ENCODE data around the gene EFNA2.

The EFNA2 gene

GRCh38 chr19:1285737-1286360 lies at the start of gene EFNA2:
EFNA2 (plus strand) TSS chr19:1285873; CDS start chr19:1286169, 296 bp downstream.
- Histone ChIP-seq H3K9ac (peak within 1 kb of the TSS; percentile 25 to 77 (median 59); a peak in 19 of 22 replicates), H3K36me3 (peaks cover 0 to 1% (median 0%) of the 10 kb centered on the region in 11 experiments; a peak in 1 of 22 replicates), H3K27ac (peak within 1 kb of the TSS in 2 of 11 experiments; percentile 4 to 27; a peak in 1 of 22 replicates), H3K27me3 (peaks cover 62 to 83% (median 81%) of the 10 kb centered on the region in 11 experiments), H3K4me3 (peak within 1 kb of the TSS; percentile 47 to 71 (median 62)), H3K4me1 (peaks cover 10 to 35% (median 23%) of the 10 kb centered on the region in 10 experiments), H4K20me1 (peaks cover 0 to 81% (median 44%) of the 10 kb centered on the region in 11 experiments; a peak in 18 of 22 replicates), H3K9me3 (replicated peaks in 1 of 11) (no peaks in the 10 kb centered on the region), H3K4me2 (peak within 1 kb of the TSS; percentile 69 to 99 (median 96))
- TF ChIP-seq Cebpa-rat (IDR thresholded peaks at IDR 0.05) = no peak

GRCh38 chr19:1236576-1236975 lies 49.1 kb upstream of the EFNA2 start:
- no peak overlapping the region for H3K27ac ChIP-seq
- H3K36me3 ChIP-seq = no peaks in the 10 kb centered on the region; a peak in 1 of 22 replicates
- peak overlapping the region; percentile 96 to 99 (median 98) for H3K4me2 ChIP-seq
- peaks cover 0 to 65% (median 21%) of the 10 kb centered on the region in 11 experiments; a peak in 12 of 22 replicates for H4K20me1 ChIP-seq
- no peak for TF ChIP-seq Cebpa-rat (IDR thresholded peaks at IDR 0.05)
- H3K4me1 ChIP-seq = peaks cover 25 to 51% (median 49%) of the 10 kb centered on the region in 10 experiments
- peak overlapping the region in 9 of 10 experiments; percentile 60 to 79 (median 70); a peak in 15 of 20 replicates for H3K4me3 ChIP-seq
- no peaks in the 10 kb centered on the region for H3K9me3 ChIP-seq (replicated peaks in 1 of 11)
- peaks cover 24 to 58% (median 55%) of the 10 kb centered on the region in 11 experiments for H3K27me3 ChIP-seq
- H3K9ac ChIP-seq = peak overlapping the region in 6 of 11 experiments; percentile 63 to 80 (median 76); a peak in 6 of 22 replicates

- no peak for TF ChIP-seq Cebpa-rat (IDR thresholded peaks at IDR 0.05)
- peak overlapping the region; percentile 60 to 79 (median 70) for H3K4me3 ChIP-seq
- peak overlapping the region; percentile 63 to 80 (median 75) for H3K9ac ChIP-seq
- peaks cover 0 to 61% (median 21%) of the 10 kb centered on the region in 11 experiments; a peak in 14 of 22 replicates for H4K20me1 ChIP-seq
- H3K9me3 ChIP-seq (replicated peaks in 1 of 11) = no peaks in the 10 kb centered on the region
- peaks cover 27 to 52% (median 49%) of the 10 kb centered on the region in 10 experiments for H3K4me1 ChIP-seq
- H3K27me3 ChIP-seq = peaks cover 24 to 58% (median 55%) of the 10 kb centered on the region in 11 experiments
- H3K27ac ChIP-seq = peak overlapping the region in 8 of 11 experiments; percentile 15 to 48 (median 36); a peak in 8 of 22 replicates
- H3K4me2 ChIP-seq = peak overlapping the region; percentile 96 to 99 (median 98)
- H3K36me3 ChIP-seq = no peaks in the 10 kb centered on the region; a peak in 1 of 22 replicates
These were observed 48.5 kb upstream of the EFNA2 start for GRCh38 chr19:1237027-1237659.

- Histone ChIP-seq H3K9ac (peak within 1 kb of the TSS; percentile 63 to 80 (median 75)), H3K27me3 (peaks cover 24 to 58% (median 55%) of the 10 kb centered on the region in 11 experiments), H3K27ac (peak within 1 kb of the TSS in 8 of 11 experiments; percentile 15 to 48 (median 36); a peak in 8 of 22 replicates), H3K4me2 (peak within 1 kb of the TSS; percentile 96 to 99 (median 98)), H3K36me3 (no peaks in the 10 kb centered on the region; a peak in 1 of 22 replicates), H3K4me3 (peak within 1 kb of the TSS; percentile 60 to 79 (median 70)), H3K4me1 (peaks cover 32 to 55% (median 49%) of the 10 kb centered on the region in 10 experiments), H4K20me1 (peaks cover under 1 to 61% (median 23%) of the 10 kb centered on the region in 11 experiments; a peak in 16 of 22 replicates), H3K9me3 (replicated peaks in 1 of 11) (no peaks in the 10 kb centered on the region)
- TF ChIP-seq Cebpa-rat (IDR thresholded peaks at IDR 0.05) = no peak
These were observed 47.8 kb upstream of the EFNA2 start, which contains the start of gene CBARP for GRCh38 chr19:1237754-1238368. CBARP (minus strand) TSS chr19:1238005; CDS start chr19:1236100, 1,905 bp downstream.

- peaks cover 8 to 61% (median 27%) of the 10 kb centered on the region in 11 experiments; a peak in 20 of 22 replicates for H4K20me1 ChIP-seq
- H3K36me3 ChIP-seq = peaks cover 0 to 7% (median under 1%) of the 10 kb centered on the region in 11 experiments; a peak in 4 of 22 replicates
- no peak overlapping the region for H3K27ac ChIP-seq
- peak overlapping the region in 10 of 11 experiments; percentile 70 to 80 (median 75); a peak in 15 of 22 replicates for H3K9ac ChIP-seq
- peaks cover 24 to 58% (median 55%) of the 10 kb centered on the region in 11 experiments for H3K27me3 ChIP-seq
- no peak for TF ChIP-seq Cebpa-rat (IDR thresholded peaks at IDR 0.05)
- peak overlapping the region; percentile 96 to 99 (median 98) for H3K4me2 ChIP-seq
- H3K9me3 ChIP-seq (replicated peaks in 1 of 11) = no peaks in the 10 kb centered on the region
- H3K4me3 ChIP-seq = peak overlapping the region; percentile 60 to 79 (median 70)
- H3K4me1 ChIP-seq = peaks cover 34 to 59% (median 55%) of the 10 kb centered on the region in 10 experiments
These were observed 47.0 kb upstream of the EFNA2 start for GRCh38 chr19:1238369-1239303.

GRCh38 chr19:1239420-1239795 lies 46.3 kb upstream of the EFNA2 start:
- peak overlapping the region in 2 of 11 experiments; percentile 46 to 56; a peak in 1 of 22 replicates for H3K9ac ChIP-seq
- peak overlapping the region; percentile 92 to 100 (median 99); a peak in 21 of 22 replicates for H3K4me2 ChIP-seq
- H3K27ac ChIP-seq = no peak overlapping the region

More at GRCh38 chr19:1239420-1239795, 46.3 kb upstream of the EFNA2 start:
- H3K9me3 ChIP-seq (replicated peaks in 1 of 11) = no peaks in the 10 kb centered on the region
- peaks cover 0 to 13% (median 6%) of the 10 kb centered on the region in 11 experiments; a peak in 8 of 22 replicates for H3K36me3 ChIP-seq
- H3K4me3 ChIP-seq = no peak overlapping the region; a peak in 1 of 20 replicates
- no peak for TF ChIP-seq Cebpa-rat (IDR thresholded peaks at IDR 0.05)
- peaks cover 24 to 57% (median 55%) of the 10 kb centered on the region in 11 experiments for H3K27me3 ChIP-seq
- H3K4me1 ChIP-seq = peaks cover 42 to 66% (median 63%) of the 10 kb centered on the region in 10 experiments
- peaks cover 14 to 65% (median 34%) of the 10 kb centered on the region in 11 experiments; a peak in 21 of 22 replicates for H4K20me1 ChIP-seq
